Pancreas (tissue), 10 donors: ENCODE results near the gene PACS2. TPM values are rescaled to one million over a fixed set of nuclear protein-coding genes. Genes with fewer than 3 reads are reported as not detected.
"Not testable (repeated sequence)": the region's sequence is repeated elsewhere in the genome, so short reads cannot be mapped to it uniquely, and the experiment has no call there.

ENCODE experiments used
- ATAC-seq, 4 donors: fragments of 200-7000 bp; cut with Tn5 transposase; one replicate each; pipeline versions ENCODE4 v1.8.0 to v1.9.1; 2020; ENCODE audit warnings: mild to moderate bottlenecking in 4 of 4, moderate library complexity in 4 of 4
- DNase-seq, 6 donors: peaks; one replicate each; pipeline ENCODE4 v3.0.0-alpha.2; 2020
- FAIRE-seq: peaks from 2 replicates; lab custom pipeline; 2012; peaks lifted over from hg19 to GRCh38; lab: Jason Lieb, UNC
- H3K27ac ChIP-seq, 4 donors: fragments of 200-600 bp; sonication (generic); 1 replicate in 3 of 4; 2 replicates in 1 of 4; pipeline versions ENCODE4 v1.5.0 to v1.8.0; 2020
- H3K27me3 ChIP-seq, 4 donors: fragments of 200-600 bp; one replicate each; pipeline ENCODE4 v1.8.0; 2021
- H3K36me3 ChIP-seq, 3 donors: fragments of 200-600 bp; sonication (generic) in 1 of 3; one replicate each; pipeline versions ENCODE4 v1.5.0 to v1.8.0; 2020 to 2021
- H3K4me1 ChIP-seq, 3 donors: fragments of 200-600 bp; one replicate each; pipeline ENCODE4 v1.8.0; 2021
- H3K4me3 ChIP-seq, 4 donors: fragments of 200-600 bp; sonication (generic) in 2 of 4; one replicate each; pipeline versions ENCODE4 v1.5.0 to v1.8.0; 2020 to 2021
- H3K9me3 ChIP-seq, 4 donors: fragments of 200-600 bp; one replicate each; pipeline ENCODE4 v1.8.0; 2021
- WGBS, 2 donors: extraction: QIAGEN DNeasy Blood & Tissue Kit; methylation state at CpG; one replicate each; pipeline ENCODE4 v1.1.7; 2013; 5-methylcytosine and 5-hydroxymethylcytosine counted together
- intact Hi-C, 3 donors: fragments of 100-400 bp; cut with DNase I; formaldehyde crosslinking; loops; one replicate each; pipeline versions ENCODE4 v1.11.1 to v1.14.2; 2022
- polyA plus RNA-seq, 2 donors: library from polyadenylated mRNA; stranded (reverse); fragments of 200-250 nt; gene quantifications; one replicate each; pipeline ENCODE4 v1.2.3, GENCODE V29; 2013
- total RNA-seq, 6 donors: library from RNA; stranded (reverse); fragmentation: NEBNext Ultra II Directional in 4 of 6; extraction: Animal tissue kit (Norgen Biotek cat#: 25700) in 4 of 6; gene quantifications; one replicate each; pipeline versions ENCODE4 v1.2.1 to v1.2.4, GENCODE V29; 2021 to 2023
- TF ChIP-seq, protein P1 (sequence below), 4 donors: fragments of 200-600 bp; sonication (generic) in 3 of 4; IDR thresholded peaks; one replicate each; pipeline versions ENCODE4 v1.5.0 to v1.8.0; 2021; ENCODE audit warnings: antibody characterized with exemption in 4 of 4
- donor health status: healthy with polysubstance abuse.
- donor health status: DM: no; HTN: no; CAD: no; lungs with moderate emphysema.
- donor health status: DM: no; HTN: no; CAD: no.
- donor health status: control.
- donor health status: control.
- donor health status: Bipolar disorder and iron deficiency.
- donor health status: DM: yes; HTN: yes; CAD: no.
- donor health status: DM: no; HTN: no; CAD: no.
- donor health status: DM: no; HTN: no; CAD: no.
- donor health status: DM: yes; HTN: yes; CAD: no.

PACS2 gene
- total and polyA plus RNA-seq, 8 donors, result 36.9 to 128 (median 49.3) TPM

DNA sequence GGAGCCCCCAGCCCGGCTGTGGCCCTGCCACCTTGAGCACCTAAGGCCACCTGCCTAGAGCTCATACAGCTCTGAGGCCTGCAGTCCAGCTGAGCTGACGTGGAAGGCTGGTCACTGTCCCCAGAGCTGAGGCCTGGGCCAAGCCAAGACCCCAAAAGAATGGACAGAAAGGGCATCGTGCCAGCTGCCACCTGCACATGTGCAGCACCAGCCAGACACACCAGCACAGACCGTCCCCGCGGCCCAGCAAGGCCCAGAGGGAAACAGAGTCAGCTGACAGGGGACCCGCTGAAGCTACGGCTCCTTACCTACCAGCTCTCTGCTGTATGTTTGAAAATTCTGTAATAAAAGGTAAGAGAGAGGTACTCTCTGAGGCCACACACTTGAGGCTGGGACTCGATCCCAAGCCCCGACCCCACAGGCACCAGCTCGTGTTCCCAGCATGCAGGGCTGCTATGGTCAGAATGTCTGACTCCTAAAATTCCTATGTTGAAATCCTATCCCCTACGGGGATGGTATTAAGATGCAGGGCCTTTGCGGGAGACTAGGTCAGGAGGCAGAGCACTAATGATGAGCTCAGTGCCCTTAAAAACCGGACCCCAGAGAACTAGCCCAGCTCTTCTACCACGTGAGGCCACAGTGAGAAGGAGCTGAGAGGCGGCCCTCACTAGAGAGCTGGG is 39.1 kb upstream of the PACS2 start:
- DNase-seq (no peak), FAIRE-seq (no peak), ATAC-seq (peak in 1 of 4 donors; percentile 22)
- WGBS, 2 donors, result 76 to 79% methylated on average over 16 of the region's 16 CpGs
- Histone ChIP-seq H3K4me3 (no peak overlapping the region), H3K9me3 (no peaks in the 10 kb centered on the region), H3K27ac (no peak overlapping the region), H3K4me1 (peaks cover 8 to 29% (median 29%) of the 10 kb centered on the region in 3 donors), H3K36me3 (no peaks in the 10 kb centered on the region), H3K27me3 (no peaks in the 10 kb centered on the region)
- TF ChIP-seq, protein P1, sequence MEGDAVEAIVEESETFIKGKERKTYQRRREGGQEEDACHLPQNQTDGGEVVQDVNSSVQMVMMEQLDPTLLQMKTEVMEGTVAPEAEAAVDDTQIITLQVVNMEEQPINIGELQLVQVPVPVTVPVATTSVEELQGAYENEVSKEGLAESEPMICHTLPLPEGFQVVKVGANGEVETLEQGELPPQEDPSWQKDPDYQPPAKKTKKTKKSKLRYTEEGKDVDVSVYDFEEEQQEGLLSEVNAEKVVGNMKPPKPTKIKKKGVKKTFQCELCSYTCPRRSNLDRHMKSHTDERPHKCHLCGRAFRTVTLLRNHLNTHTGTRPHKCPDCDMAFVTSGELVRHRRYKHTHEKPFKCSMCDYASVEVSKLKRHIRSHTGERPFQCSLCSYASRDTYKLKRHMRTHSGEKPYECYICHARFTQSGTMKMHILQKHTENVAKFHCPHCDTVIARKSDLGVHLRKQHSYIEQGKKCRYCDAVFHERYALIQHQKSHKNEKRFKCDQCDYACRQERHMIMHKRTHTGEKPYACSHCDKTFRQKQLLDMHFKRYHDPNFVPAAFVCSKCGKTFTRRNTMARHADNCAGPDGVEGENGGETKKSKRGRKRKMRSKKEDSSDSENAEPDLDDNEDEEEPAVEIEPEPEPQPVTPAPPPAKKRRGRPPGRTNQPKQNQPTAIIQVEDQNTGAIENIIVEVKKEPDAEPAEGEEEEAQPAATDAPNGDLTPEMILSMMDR (IDR thresholded peaks at IDR 0.05), result no peak
- intact Hi-C loops, result no loop called here

DNA sequence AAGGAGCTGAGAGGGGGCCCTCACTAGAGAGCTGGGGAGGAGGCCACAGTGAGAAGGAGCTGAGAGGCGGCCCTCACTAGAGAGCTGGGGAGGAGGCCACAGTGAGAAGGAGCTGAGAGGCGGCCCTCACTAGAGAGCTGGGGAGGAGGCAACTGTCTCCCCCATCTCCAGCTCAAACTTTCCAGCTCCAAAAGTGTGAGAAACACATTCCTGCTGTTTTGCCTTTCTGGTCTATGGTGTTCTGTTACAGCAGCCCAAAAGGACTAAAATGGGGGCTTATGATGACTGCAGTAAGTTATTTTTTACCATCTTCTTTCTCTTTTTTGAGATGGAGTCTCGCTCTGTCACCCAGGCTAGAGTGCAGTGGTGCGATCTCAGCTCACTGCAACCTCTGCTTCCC is 37.1 kb upstream of the PACS2 start:
- H3K9me3 ChIP-seq, H3K27ac ChIP-seq, H3K36me3 ChIP-seq, intact Hi-C loops, ATAC-seq, FAIRE-seq, H3K4me3 ChIP-seq, DNase-seq, H3K27me3 ChIP-seq: not testable (repeated sequence)
- H3K4me1 ChIP-seq, result peaks cover 14 to 33% (median 29%) of the 10 kb centered on the region in 3 donors
- 47 to 100% methylated on average over 2 to 4 of the region's 4 CpGs for WGBS, 2 donors

DNA sequence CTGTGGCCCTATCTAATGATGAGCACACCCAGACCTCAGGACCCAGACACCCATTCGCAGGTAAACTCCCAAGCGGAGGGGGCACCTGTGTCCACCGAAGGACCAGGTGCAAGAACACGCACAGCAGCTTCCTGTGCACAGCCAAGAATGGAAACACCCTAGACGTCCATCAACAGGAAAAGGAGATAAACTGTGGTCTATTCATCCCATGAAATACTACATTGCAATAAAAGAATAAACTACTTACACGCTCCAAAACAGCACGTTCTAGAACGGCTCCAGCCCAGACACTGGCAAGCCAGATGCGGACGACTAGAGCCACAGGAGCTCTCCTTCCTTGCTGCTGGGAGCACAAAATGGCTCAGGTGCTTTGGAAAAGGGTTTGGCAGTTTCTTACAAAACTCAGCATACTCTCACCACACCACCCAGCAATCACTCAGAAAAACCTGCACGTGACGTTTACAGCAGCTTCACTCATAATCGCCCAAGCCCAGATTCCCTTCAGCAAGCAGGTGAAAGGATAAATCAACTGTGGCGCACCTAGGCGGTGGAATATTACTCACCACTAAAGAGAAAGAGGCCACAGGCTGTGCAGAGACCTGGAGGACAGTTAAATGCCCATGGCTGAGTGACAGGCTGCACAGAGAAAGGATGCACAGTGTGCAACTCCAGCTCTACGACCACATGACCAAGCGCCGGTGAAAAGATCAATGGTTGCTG is 34.7 kb upstream of the PACS2 start:
- FAIRE-seq (no peak), ATAC-seq (no peak), DNase-seq (no peak)
- 90 to 91% methylated on average over 18 of the region's 18 CpGs for WGBS, 2 donors
- intact Hi-C loops, result loop anchor here in 1 of 3 donors (10.0 kb wide), 2 partner anchors 75 to 195 kb away; no protein-coding TSS in a partner anchor
- no peaks in the 10 kb centered on the region for H3K9me3 ChIP-seq
- H3K4me1 ChIP-seq, result peaks cover 18 to 25% (median 18%) of the 10 kb centered on the region in 3 donors
- H3K4me3 ChIP-seq, result no peak overlapping the region
- H3K27me3 ChIP-seq, result no peaks in the 10 kb centered on the region
- no peak overlapping the region for H3K27ac ChIP-seq
- TF ChIP-seq, protein P1 (IDR thresholded peaks at IDR 0.05), result no peak
- H3K36me3 ChIP-seq, result no peaks in the 10 kb centered on the region

DNA sequence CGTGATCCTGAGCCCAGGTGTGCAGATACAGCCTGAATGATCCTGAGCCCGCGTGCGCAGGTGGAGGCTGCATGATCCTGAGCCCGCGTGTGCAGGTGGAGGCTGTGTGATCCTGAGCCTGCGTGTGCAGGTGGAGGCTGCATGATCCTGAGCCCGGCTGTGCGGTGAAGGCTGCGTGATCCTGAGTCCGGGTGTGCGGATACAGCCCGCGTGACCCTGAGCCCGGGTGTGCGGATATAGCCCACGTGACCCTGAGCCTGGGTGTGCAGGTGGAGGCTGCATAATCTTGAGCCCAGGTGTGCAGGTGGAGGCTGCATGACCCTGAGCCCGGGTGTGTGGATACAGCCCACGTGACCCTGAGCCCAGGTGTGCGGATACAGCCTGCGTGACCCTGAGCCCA is 34.0 kb upstream of the PACS2 start:
- Histone ChIP-seq H3K9me3 (no peaks in the 10 kb centered on the region), H3K36me3 (no peaks in the 10 kb centered on the region), H3K4me3 (no peak overlapping the region), H3K27ac (no peak overlapping the region), H3K4me1 (peaks cover 16 to 24% (median 20%) of the 10 kb centered on the region in 3 donors), H3K27me3 (no peaks in the 10 kb centered on the region)
- peak in 1 of 6 donors; percentile 38 for DNase-seq
- TF ChIP-seq, protein P1 (IDR thresholded peaks at IDR 0.05), result no peak
- 80 to 84% methylated on average over 20 to 21 of the region's 21 CpGs for WGBS, 2 donors
- ATAC-seq, result no peak
- no peak for FAIRE-seq
- intact Hi-C loops, result loop anchor here in 1 of 3 donors (10.0 kb wide), 2 partner anchors 74 to 196 kb away; no protein-coding TSS in a partner anchor

DNA sequence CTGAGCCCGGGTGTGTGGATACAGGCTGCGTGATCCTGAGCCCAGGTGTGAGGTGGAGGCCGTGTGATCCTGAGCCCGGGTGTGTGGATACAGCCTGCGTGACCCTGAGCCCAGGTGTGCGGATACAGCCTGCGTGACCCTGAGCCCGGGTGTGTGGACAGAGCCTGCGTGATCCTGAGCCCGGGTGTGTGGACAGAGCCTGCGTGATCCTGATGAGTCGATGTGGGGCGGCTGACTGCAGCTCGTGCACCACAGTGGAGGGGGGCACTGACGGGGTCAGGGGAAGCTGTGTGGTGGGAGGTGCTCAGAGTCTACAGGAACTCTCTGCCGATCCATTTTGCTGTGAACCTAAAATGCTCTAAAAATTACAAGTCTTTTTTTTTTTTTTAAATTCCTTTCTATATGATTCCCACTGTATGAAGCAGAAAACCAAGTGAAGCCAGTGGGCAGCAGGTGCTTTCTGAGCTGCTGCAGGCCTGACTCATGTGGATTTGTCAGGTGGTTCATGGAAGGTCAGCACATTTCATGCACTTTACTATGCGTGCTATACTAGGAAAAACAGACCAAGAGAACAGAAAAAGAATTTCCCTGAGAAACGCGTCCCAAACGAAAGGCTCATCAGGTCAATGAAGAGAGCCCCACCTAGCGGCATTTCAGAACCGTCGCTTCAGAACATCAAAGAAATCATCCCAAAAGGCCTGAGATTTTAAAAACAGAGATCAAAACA is 33.0 kb upstream of the PACS2 start:
- intact Hi-C loops, result loop anchor here in 1 of 3 donors (10.0 kb wide), 2 partner anchors 73 to 197 kb away; no protein-coding TSS in a partner anchor
- DNase-seq (peak in 3 of 6 donors; percentile 41 to 54 (median 50)), FAIRE-seq (no peak), ATAC-seq (peak; percentile 69 to 88 (median 78))
- Histone ChIP-seq H3K27ac (peak overlapping the region; percentile 10 to 55 (median 34)), H3K9me3 (no peaks in the 10 kb centered on the region), H3K4me1 (peaks cover 16 to 24% (median 22%) of the 10 kb centered on the region in 3 donors), H3K36me3 (no peaks in the 10 kb centered on the region), H3K4me3 (no peak overlapping the region), H3K27me3 (no peaks in the 10 kb centered on the region)
- TF ChIP-seq, protein P1 (IDR thresholded peaks at IDR 0.05), result peak; percentile 17 to 43 (median 37)
- WGBS, 2 donors, result 29 to 36% methylated on average over 23 of the region's 23 CpGs
